ENCODE results near the gene NSMF.
"Not testable (repeated sequence)": the region's sequence is repeated elsewhere in the genome, so short reads cannot be mapped to it uniquely, and the experiment has no call there.

DNA sequence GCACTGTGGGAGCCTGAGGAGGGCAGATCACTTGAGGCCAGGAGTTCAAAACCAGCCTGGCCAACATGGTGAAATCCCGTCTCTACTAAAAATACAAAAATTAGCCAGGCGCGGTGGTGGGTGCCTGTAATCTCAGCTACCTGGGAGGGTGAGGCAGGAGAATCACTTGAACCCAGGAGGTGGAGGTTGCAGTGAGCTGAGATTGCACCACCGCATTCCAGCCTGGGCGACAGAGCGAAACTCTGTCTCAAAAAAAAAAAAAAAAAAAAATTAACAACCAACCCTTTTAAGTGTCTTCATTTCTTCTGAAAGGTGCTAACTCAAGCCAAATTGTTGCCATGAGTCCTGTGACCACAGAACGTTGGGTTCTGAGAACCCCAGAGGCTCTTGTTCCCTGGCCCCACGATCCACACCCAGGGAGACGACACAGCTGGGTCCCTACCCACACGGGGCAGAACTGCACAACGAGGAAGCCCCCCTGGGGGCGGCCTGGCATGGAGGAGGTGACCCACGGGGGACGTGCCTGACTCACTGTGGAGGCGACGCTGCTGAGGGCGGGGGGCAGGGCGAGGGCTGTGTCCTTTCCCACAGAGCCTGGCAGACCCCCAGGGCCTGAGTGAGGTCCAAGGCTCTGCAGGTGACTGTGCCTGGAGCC lies 48.8 kb downstream of the NSMF start:
- TF ChIP-seq TAF1 (IDR thresholded peaks at IDR 0.05; ENCODE audit: borderline replicate concordance, low read depth, low read length); EP300 (IDR thresholded peaks at IDR 0.05; ENCODE audit: borderline replicate concordance in 1 of 2, control insufficient read depth in 1 of 2, low read depth in 2 of 2, low read length in 2 of 2); NRF1 (conservative IDR thresholded peaks at IDR 0.05; ENCODE audit: low read depth, low read length); MXI1 (IDR thresholded peaks at IDR 0.05; ENCODE audit: low read depth, low read length); SP1 (IDR thresholded peaks at IDR 0.05; ENCODE audit: low read depth, low read length); RUNX3 (IDR thresholded peaks at IDR 0.05; ENCODE audit: low read length); KAT2A (conservative IDR thresholded peaks at IDR 0.05; ENCODE audit: control insufficient read depth, low read depth, low read length); POLR2A (IDR thresholded peaks at IDR 0.05; ENCODE audit: low read depth, low read length): not testable (repeated sequence)
- TF ChIP-seq, protein P1, sequence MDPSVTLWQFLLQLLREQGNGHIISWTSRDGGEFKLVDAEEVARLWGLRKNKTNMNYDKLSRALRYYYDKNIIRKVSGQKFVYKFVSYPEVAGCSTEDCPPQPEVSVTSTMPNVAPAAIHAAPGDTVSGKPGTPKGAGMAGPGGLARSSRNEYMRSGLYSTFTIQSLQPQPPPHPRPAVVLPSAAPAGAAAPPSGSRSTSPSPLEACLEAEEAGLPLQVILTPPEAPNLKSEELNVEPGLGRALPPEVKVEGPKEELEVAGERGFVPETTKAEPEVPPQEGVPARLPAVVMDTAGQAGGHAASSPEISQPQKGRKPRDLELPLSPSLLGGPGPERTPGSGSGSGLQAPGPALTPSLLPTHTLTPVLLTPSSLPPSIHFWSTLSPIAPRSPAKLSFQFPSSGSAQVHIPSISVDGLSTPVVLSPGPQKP (IDR thresholded peaks at IDR 0.05; ENCODE audit: low read depth, low read length): not testable (repeated sequence)
- TF ChIP-seq, protein P2, sequence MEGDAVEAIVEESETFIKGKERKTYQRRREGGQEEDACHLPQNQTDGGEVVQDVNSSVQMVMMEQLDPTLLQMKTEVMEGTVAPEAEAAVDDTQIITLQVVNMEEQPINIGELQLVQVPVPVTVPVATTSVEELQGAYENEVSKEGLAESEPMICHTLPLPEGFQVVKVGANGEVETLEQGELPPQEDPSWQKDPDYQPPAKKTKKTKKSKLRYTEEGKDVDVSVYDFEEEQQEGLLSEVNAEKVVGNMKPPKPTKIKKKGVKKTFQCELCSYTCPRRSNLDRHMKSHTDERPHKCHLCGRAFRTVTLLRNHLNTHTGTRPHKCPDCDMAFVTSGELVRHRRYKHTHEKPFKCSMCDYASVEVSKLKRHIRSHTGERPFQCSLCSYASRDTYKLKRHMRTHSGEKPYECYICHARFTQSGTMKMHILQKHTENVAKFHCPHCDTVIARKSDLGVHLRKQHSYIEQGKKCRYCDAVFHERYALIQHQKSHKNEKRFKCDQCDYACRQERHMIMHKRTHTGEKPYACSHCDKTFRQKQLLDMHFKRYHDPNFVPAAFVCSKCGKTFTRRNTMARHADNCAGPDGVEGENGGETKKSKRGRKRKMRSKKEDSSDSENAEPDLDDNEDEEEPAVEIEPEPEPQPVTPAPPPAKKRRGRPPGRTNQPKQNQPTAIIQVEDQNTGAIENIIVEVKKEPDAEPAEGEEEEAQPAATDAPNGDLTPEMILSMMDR (IDR thresholded peaks at IDR 0.05 in 2 of 3, conservative IDR thresholded peaks at IDR 0.05 in 1 of 3; ENCODE audit: control insufficient read depth in 2 of 3, extremely low read depth in 1 of 3, insufficient read depth in 1 of 3, low read depth in 3 of 3, low read length in 3 of 3): not testable (repeated sequence)
